ENCODE measurements around the gene ADIPOQ. TPM values are rescaled to one million over a fixed set of nuclear protein-coding genes. Genes with fewer than 3 reads are reported as not detected.

The ADIPOQ gene
- total RNA-seq, 1 experiment from 2014 or later = not detected

GRCh38 chr3:186839874-186840641 lies 2.5 kb upstream of the ADIPOQ start:
- H4K91ac ChIP-seq (ENCODE audit: insufficient read length, low read depth, low read length) = no peak overlapping the region
- no peaks in the 10 kb centered on the region for H4K20me1 ChIP-seq (ENCODE audit: control insufficient read depth, insufficient read depth, insufficient read length)
- no peak overlapping the region for H3K14ac ChIP-seq (ENCODE audit: insufficient read depth, low read length)
- no peaks in the 10 kb centered on the region for H3K79me1 ChIP-seq (ENCODE audit: insufficient read depth, low read depth, low read length, poor library complexity, severe bottlenecking)
- H2BK15ac ChIP-seq (ENCODE audit: low read depth, low read length) = no peak overlapping the region
- no peak overlapping the region for H3K4ac ChIP-seq (ENCODE audit: low read depth, low read length)
- Mint-ChIP-seq H3K4me3 (no peak overlapping the region), H3K9me3 (no peaks in the 10 kb centered on the region; a peak in 1 of 5 replicates), H3K27me3 (ENCODE audit: low read depth) (peaks cover 3% of the 10 kb centered on the region; the same call in 1 of the 2 replicates), H3K4me1 (no peaks in the 10 kb centered on the region), H3K27ac (no peak overlapping the region; a peak in 1 of 7 replicates), H3K36me3 (ENCODE audit: insufficient read depth in 1 of 3, low read depth in 3 of 3) (no peaks in the 10 kb centered on the region)
- no peak overlapping the region for H2BK20ac ChIP-seq (ENCODE audit: low read depth, low read length, poor library complexity, severe bottlenecking)
- no peak overlapping the region for H2AK5ac ChIP-seq (ENCODE audit: insufficient read length, low read length)
- no peak overlapping the region for H3K23ac ChIP-seq (ENCODE audit: insufficient read length, low read depth, low read length)
- H3T11ph ChIP-seq (ENCODE audit: low read length) = no peak overlapping the region
- no peak overlapping the region for H2BK12ac ChIP-seq (ENCODE audit: insufficient read length, low read depth, low read length)
- no peak overlapping the region for H2BK5ac ChIP-seq (ENCODE audit: insufficient read length, low read length)
- no peaks in the 10 kb centered on the region for H3K79me2 ChIP-seq (ENCODE audit: insufficient read depth, low read length)
- H3K18ac ChIP-seq (ENCODE audit: insufficient read length, low read depth, low read length) = no peak overlapping the region
- H3K27ac ChIP-seq (ENCODE audit: insufficient read length, low read depth, low read length) = no peak overlapping the region
- no CpG with 5 or more reads among the region's 17 CpGs for WGBS (ENCODE audit: extremely low coverage, insufficient read length, low lambda C conversion rate)
- DNase-seq = no peak
- H2AFZ ChIP-seq (ENCODE audit: low read length) = no peak overlapping the region
- no peak overlapping the region for H3K4me2 ChIP-seq (ENCODE audit: insufficient read depth, insufficient read length, low read length)
- no peak overlapping the region for H3K9ac ChIP-seq (ENCODE audit: extremely low read depth, insufficient read length, low read length)
- no peaks in the 10 kb centered on the region for H3K27me3 ChIP-seq (ENCODE audit: insufficient read depth, low read length)
- H2BK120ac ChIP-seq (ENCODE audit: low read depth, low read length, poor library complexity, severe bottlenecking) = no peak overlapping the region
- no peak overlapping the region for H3K56ac ChIP-seq (ENCODE audit: insufficient read length, low read depth, low read length)
- no peaks in the 10 kb centered on the region for H3K9me3 ChIP-seq (ENCODE audit: control insufficient read depth, low read depth, low read length)
- H4K5ac ChIP-seq (ENCODE audit: insufficient read length, low read depth, low read length) = no peak overlapping the region
- H4K8ac ChIP-seq (replicated peaks; ENCODE audit: insufficient read length, low read depth, low read length) = no peak overlapping the region
- no peaks in the 10 kb centered on the region for H3K4me1 ChIP-seq (ENCODE audit: insufficient read depth, low read length)
- TF ChIP-seq CTCF (conservative IDR thresholded peaks at IDR 0.05) = no peak
- no peaks in the 10 kb centered on the region for H3K23me2 ChIP-seq (ENCODE audit: insufficient read length, low read depth, low read length, poor library complexity, severe bottlenecking)

All from H9 (cell line).